ENCODE results near the gene REG4. TPM values are rescaled to one million over a fixed set of nuclear protein-coding genes. Genes with fewer than 3 reads are reported as not detected.

REG4 gene
- total and polyA plus RNA-seq, 2 of the 4 experiments (the other 2 are of a cell fraction), result not detected

DNA sequence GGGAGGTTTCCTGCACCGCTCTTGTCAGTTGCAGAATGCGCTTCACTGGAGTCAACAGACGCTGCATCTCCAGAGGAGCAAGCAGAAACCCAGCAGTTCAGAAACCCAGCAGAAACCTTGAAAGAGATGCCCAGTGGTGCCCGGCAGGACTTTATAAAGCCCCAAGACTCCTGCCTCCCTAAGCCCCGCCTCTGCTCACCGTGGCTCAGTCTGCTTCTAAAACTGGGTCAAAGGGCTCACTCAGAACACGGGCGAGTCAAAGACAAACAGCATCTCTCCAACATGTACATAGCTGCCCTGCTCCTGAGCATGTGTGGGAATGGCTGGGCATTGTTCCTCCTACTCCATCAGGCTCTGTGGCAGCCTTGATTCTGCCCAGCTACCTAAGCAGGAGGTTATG is 42.5 kb downstream of the REG4 start, which contains the start of gene HMGCS2:
TSS of gene HMGCS2 (minus strand) at position 128 of the 400 bp plus-strand sequence. CDS start at position 67, 61 bp downstream.
- H4K5ac ChIP-seq (ENCODE audit: low read depth, low read length), result no peak within 1 kb of the TSS
- no peak within 1 kb of the TSS for H2AFZ ChIP-seq (replicated peaks; ENCODE audit: low read length, poor library complexity)
- H3K36me3 ChIP-seq (ENCODE audit: control insufficient read depth, insufficient read depth, low read length), result no peaks in the 10 kb centered on the region
- no peak within 1 kb of the TSS for H3K4me2 ChIP-seq (ENCODE audit: low read depth, low read length)
- no peak within 1 kb of the TSS for H3K4ac ChIP-seq (ENCODE audit: low read depth, low read length)
- H2AK9ac ChIP-seq (replicated peaks; ENCODE audit: low read depth, low read length, poor library complexity), result no peak within 1 kb of the TSS
- intact Hi-C loops (cut with micrococcal nuclease) (no loop called here), dilution Hi-C loops (cut with HindIII; ENCODE audit: low sequenced_read_pairs, unreplicated experiment) (no loop called here), in situ Hi-C loops (cut with MboI; ENCODE audit: low sequenced_read_pairs) (no loop called here)
- H3K56ac ChIP-seq (ENCODE audit: extremely low read depth, insufficient read depth, low read length), result no peak within 1 kb of the TSS
- no peak within 1 kb of the TSS for H2BK20ac ChIP-seq (ENCODE audit: low read depth, low read length)
- DNase-seq (no peak), ATAC-seq (ENCODE audit: low read depth) (0 out of 2 replicates have a peak, but pooled peaks have one; percentile 21)
- H3K9me1 ChIP-seq (ENCODE audit: insufficient read depth, low read length), result no peaks in the 10 kb centered on the region
- BruUV-seq (replicated peaks), result no TSS peak
- POLR2A ChIA-PET (ENCODE audit: unreplicated experiment), result no interaction called here
- no peak within 1 kb of the TSS for H2AK5ac ChIP-seq (ENCODE audit: low read depth, low read length)
- H3K79me1 ChIP-seq (ENCODE audit: low read depth in 1 of 2, low read length in 2 of 2), result no peaks in the 10 kb centered on the region
- H3K18ac ChIP-seq (ENCODE audit: low read depth, low read length), result 0 out of 2 replicates have a peak within 1 kb of the TSS, but pooled peaks have one; percentile 59
- 97% methylated on average over 3 of the region's 8 CpGs; no CpG with 5 or more reads in 1 of the 2 experiments for WGBS, 2 experiments (ENCODE audit: extremely low coverage in 2 of 2, insufficient read length in 1 of 2)
- TF ChIP-seq SMC3 (IDR thresholded peaks at IDR 0.05; ENCODE audit: low read depth, low read length) (no peak), NFE2L2 (IDR thresholded peaks at IDR 0.05; ENCODE audit: low read depth, low read length) (no peak), MAFK (IDR thresholded peaks at IDR 0.05; ENCODE audit: low read depth, low read length) (no peak), MAZ (IDR thresholded peaks at IDR 0.05; ENCODE audit: borderline replicate concordance, low read depth, low read length) (no peak), MXI1 (IDR thresholded peaks at IDR 0.05; ENCODE audit: borderline replicate concordance, low read depth, low read length) (no peak), BHLHE40 (IDR thresholded peaks at IDR 0.05; ENCODE audit: low read depth, low read length) (no peak), RFX5 (IDR thresholded peaks at IDR 0.05; ENCODE audit: low read depth, low read length) (no peak), USF2 (IDR thresholded peaks at IDR 0.05; ENCODE audit: low read depth, low read length) (no peak), RCOR1 (IDR thresholded peaks at IDR 0.05; ENCODE audit: insufficient replicate concordance, low read length) (no peak), CHD1 (IDR thresholded peaks at IDR 0.05; ENCODE audit: low read depth, low read length) (no peak), FOS (IDR thresholded peaks at IDR 0.05; ENCODE audit: low read depth, low read length) (no peak), RAD21 (IDR thresholded peaks at IDR 0.05; ENCODE audit: low read length) (no peak), CEBPB (IDR thresholded peaks at IDR 0.05; ENCODE audit: low read depth, low read length) (no peak), POLR2A (IDR thresholded peaks at IDR 0.05; ENCODE audit: low read depth, low read length) (no peak)
- TF ChIP-seq, protein P1, sequence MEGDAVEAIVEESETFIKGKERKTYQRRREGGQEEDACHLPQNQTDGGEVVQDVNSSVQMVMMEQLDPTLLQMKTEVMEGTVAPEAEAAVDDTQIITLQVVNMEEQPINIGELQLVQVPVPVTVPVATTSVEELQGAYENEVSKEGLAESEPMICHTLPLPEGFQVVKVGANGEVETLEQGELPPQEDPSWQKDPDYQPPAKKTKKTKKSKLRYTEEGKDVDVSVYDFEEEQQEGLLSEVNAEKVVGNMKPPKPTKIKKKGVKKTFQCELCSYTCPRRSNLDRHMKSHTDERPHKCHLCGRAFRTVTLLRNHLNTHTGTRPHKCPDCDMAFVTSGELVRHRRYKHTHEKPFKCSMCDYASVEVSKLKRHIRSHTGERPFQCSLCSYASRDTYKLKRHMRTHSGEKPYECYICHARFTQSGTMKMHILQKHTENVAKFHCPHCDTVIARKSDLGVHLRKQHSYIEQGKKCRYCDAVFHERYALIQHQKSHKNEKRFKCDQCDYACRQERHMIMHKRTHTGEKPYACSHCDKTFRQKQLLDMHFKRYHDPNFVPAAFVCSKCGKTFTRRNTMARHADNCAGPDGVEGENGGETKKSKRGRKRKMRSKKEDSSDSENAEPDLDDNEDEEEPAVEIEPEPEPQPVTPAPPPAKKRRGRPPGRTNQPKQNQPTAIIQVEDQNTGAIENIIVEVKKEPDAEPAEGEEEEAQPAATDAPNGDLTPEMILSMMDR (conservative IDR thresholded peaks at IDR 0.05; ENCODE audit: low read depth, low read length), result no peak
- TF ChIP-seq, protein P2, sequence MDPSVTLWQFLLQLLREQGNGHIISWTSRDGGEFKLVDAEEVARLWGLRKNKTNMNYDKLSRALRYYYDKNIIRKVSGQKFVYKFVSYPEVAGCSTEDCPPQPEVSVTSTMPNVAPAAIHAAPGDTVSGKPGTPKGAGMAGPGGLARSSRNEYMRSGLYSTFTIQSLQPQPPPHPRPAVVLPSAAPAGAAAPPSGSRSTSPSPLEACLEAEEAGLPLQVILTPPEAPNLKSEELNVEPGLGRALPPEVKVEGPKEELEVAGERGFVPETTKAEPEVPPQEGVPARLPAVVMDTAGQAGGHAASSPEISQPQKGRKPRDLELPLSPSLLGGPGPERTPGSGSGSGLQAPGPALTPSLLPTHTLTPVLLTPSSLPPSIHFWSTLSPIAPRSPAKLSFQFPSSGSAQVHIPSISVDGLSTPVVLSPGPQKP (IDR thresholded peaks at IDR 0.05; ENCODE audit: borderline replicate concordance, low read depth, low read length), result no peak
- no peak within 1 kb of the TSS for H4K8ac ChIP-seq (ENCODE audit: low read depth in 2 of 2, low read length in 2 of 2)
- no peak within 1 kb of the TSS for H4K91ac ChIP-seq (ENCODE audit: insufficient read depth, low read depth, low read length)
- H3K9ac ChIP-seq (ENCODE audit: low read depth, low read length), result no peak within 1 kb of the TSS
- H4K20me1 ChIP-seq (ENCODE audit: insufficient read depth, low read length), result no peaks in the 10 kb centered on the region
- H3K27me3 ChIP-seq (ENCODE audit: control insufficient read depth, insufficient read depth, low read length), result peaks cover 20% of the 10 kb centered on the region
- peaks cover 5% of the 10 kb centered on the region for H3K4me1 ChIP-seq (ENCODE audit: control insufficient read depth, insufficient read depth, low read length)
- no peak within 1 kb of the TSS for H2BK15ac ChIP-seq (ENCODE audit: low read depth, low read length)
- CTCF ChIA-PET, result no interaction called here
- H2BK120ac ChIP-seq (ENCODE audit: low read depth, low read length), result no peak within 1 kb of the TSS
- no peak within 1 kb of the TSS for H3K4me3 ChIP-seq (ENCODE audit: insufficient read depth, low read depth, low read length)
- no peak within 1 kb of the TSS for H3K23ac ChIP-seq (ENCODE audit: low read depth, low read length)
- H2BK5ac ChIP-seq (ENCODE audit: low read depth, low read length, poor library complexity, severe bottlenecking), result no peak within 1 kb of the TSS
- no peak within 1 kb of the TSS for H3K27ac ChIP-seq (ENCODE audit: insufficient read depth, low read length)
- peaks cover 3% of the 10 kb centered on the region for H3K9me3 ChIP-seq (ENCODE audit: control insufficient read depth, insufficient read depth, low read length)
- H3K14ac ChIP-seq (replicated peaks; ENCODE audit: low read depth, low read length), result no peak within 1 kb of the TSS
